SK-N-SH (cell line): ENCODE results near the gene TTLL12. TPM values are rescaled to one million over a fixed set of nuclear protein-coding genes. Genes with fewer than 3 reads are reported as not detected.

Experiments used
- CTCF ChIA-PET: fragments of 300-600, 350-600 bp; formaldehyde crosslinking; extraction: SDS; loops from one replicate; lab custom pipeline; 2021; lab: Yijun Ruan, JAX
- POLR2A ChIA-PET: fragments of 350-600 bp; sonication (Branson Sonifier 250); formaldehyde crosslinking; extraction: SDS; loops from one replicate; lab custom pipeline; 2020; ENCODE audit warnings: antibody characterized with exemption, inconsistent platforms; lab: Yijun Ruan, JAX
- DNase-seq: peaks from one replicate; pipeline ENCODE4 v3.0.0; 2012
- H2AFZ ChIP-seq: fragments of 200-600 bp; sonication (generic); 2 replicates; pipeline ENCODE4 v1.8.1; 2016; ENCODE audit warnings: antibody characterized with exemption, mild to moderate bottlenecking, low read depth
- H3F3A ChIP-seq: fragments of 200-600 bp; sonication (generic); replicated peaks from 2 replicates; pipeline ENCODE3; 2016; ENCODE audit warnings: antibody characterized with exemption, mild to moderate bottlenecking; ENCODE audit not compliant: insufficient read depth
- H3K27ac ChIP-seq, 2 experiments: fragments of 200-500 bp in 1 of 2; fragments of 200-600 bp in 1 of 2; sonication (Bioruptor generic) in 1 of 2; sonication (generic), shearing (Covaris generic) in 1 of 2; 2 replicates each; pipeline versions ENCODE4 v1.5.1 to v1.6.1; 2014 to 2016; ENCODE audit warnings: low read depth in 2 of 2, inconsistent platforms in 1 of 2, low read length in 1 of 2, mild to moderate bottlenecking in 1 of 2, mixed read lengths in 1 of 2
- H3K27me3 ChIP-seq: fragments of 200-600 bp; sonication (generic), shearing (Covaris generic); 2 replicates; pipeline ENCODE4 v1.6.1; 2016; ENCODE audit warnings: mixed run types; ENCODE audit not compliant: insufficient read depth
- H3K36me3 ChIP-seq, 2 experiments: fragments of 200-500 bp in 1 of 2; fragments of 200-600 bp in 1 of 2; sonication (Bioruptor generic) in 1 of 2; sonication (generic) in 1 of 2; replicated peaks in 1 of 2; 2 replicates each; pipeline versions ENCODE3 to v1.5.1; 2014 to 2016; ENCODE audit warnings: low read length in 1 of 2, mild to moderate bottlenecking in 1 of 2; ENCODE audit not compliant: insufficient read depth in 2 of 2, control insufficient read depth in 1 of 2
- H3K4me1 ChIP-seq, 2 experiments: fragments of 200-500 bp in 1 of 2; fragments of 200-600 bp in 1 of 2; sonication (Bioruptor generic) in 1 of 2; sonication (generic), shearing (Covaris generic) in 1 of 2; 2 replicates each; pipeline versions ENCODE4 v1.5.1 to v1.6.1; 2014 to 2016; ENCODE audit warnings: low read depth in 1 of 2, low read length in 1 of 2, mixed run types in 1 of 2; ENCODE audit not compliant: insufficient read depth in 2 of 2, control insufficient read depth in 1 of 2
- H3K4me2 ChIP-seq: fragments of 200-600 bp; sonication (generic), shearing (Covaris generic); 2 replicates; pipeline ENCODE4 v1.6.1; 2017; ENCODE audit warnings: mixed run types
- H3K4me3 ChIP-seq, 2 experiments: fragments of 200-500 bp in 1 of 2; fragments of 200-600 bp in 1 of 2; sonication (Bioruptor generic) in 1 of 2; sonication (generic), shearing (Covaris generic) in 1 of 2; 2 replicates each; pipeline versions ENCODE4 v1.5.1 to v1.8.1; 2014 to 2016; ENCODE audit warnings: low read depth in 2 of 2, inconsistent platforms in 1 of 2, low read length in 1 of 2, mild to moderate bottlenecking in 1 of 2, mixed read lengths in 1 of 2, moderate library complexity in 1 of 2
- H3K79me2 ChIP-seq: fragments of 200-600 bp; sonication (generic); 2 replicates; pipeline ENCODE4 v1.8.1; 2017; ENCODE audit warnings: mild to moderate bottlenecking; ENCODE audit not compliant: insufficient read depth
- H3K9ac ChIP-seq: fragments of 200-600 bp; sonication (generic); 2 replicates; pipeline ENCODE4 v1.6.1; 2017; ENCODE audit warnings: mixed run types
- H3K9me2 ChIP-seq: fragments of 200-600 bp; sonication (generic); 2 replicates; pipeline ENCODE4 v1.6.1; 2017; ENCODE audit warnings: mixed run types
- H3K9me3 ChIP-seq: fragments of 200-600 bp; sonication (generic); 2 replicates; pipeline ENCODE4 v1.6.1; 2017; ENCODE audit warnings: mixed run types, mild to moderate bottlenecking, moderate library complexity
- H4K20me1 ChIP-seq: fragments of 200-600 bp; sonication (generic); 2 replicates; pipeline ENCODE4 v1.6.1; 2017; ENCODE audit warnings: mild to moderate bottlenecking, mixed run types; ENCODE audit not compliant: insufficient read depth
- CHD2 ChIP-seq: fragments of 150-350 bp; IDR thresholded peaks from 2 replicates; pipeline ENCODE4 v1.6.1; 2018; ENCODE audit warnings: low read length; ENCODE audit not compliant: partially characterized antibody
- EP300 ChIP-seq, 2 experiments: IDR thresholded peaks; 2 replicates each; pipeline versions ENCODE4 v1.4.0 to v1.6.1; 2012; ENCODE audit warnings: borderline replicate concordance in 1 of 2, low read depth in 1 of 2, low read length in 1 of 2
- EZH2phosphoT487 ChIP-seq: fragments of 200-600 bp; sonication (generic); IDR thresholded peaks from 2 replicates; pipeline ENCODE4 v1.6.1; 2017; ENCODE audit warnings: low read depth, mixed run types, mild to moderate bottlenecking, antibody characterized with exemption, moderate library complexity, borderline replicate concordance
- FOXM1 ChIP-seq: IDR thresholded peaks from 2 replicates; pipeline ENCODE4 v1.4.0; 2012; ENCODE audit warnings: low read depth, mild to moderate bottlenecking
- GABPA ChIP-seq: IDR thresholded peaks from 2 replicates; pipeline ENCODE4 v1.4.0; 2012; ENCODE audit warnings: low read depth, mild to moderate bottlenecking
- GATA2 ChIP-seq: sonication (generic); formaldehyde crosslinking; IDR thresholded peaks from 2 replicates; pipeline ENCODE4 v1.5.0; 2020; ENCODE audit warnings: mild to moderate bottlenecking, missing genetic modification reagents
- IRF3 ChIP-seq: fragments of 150-350 bp; IDR thresholded peaks from 2 replicates; pipeline ENCODE4 v1.6.1; 2016; ENCODE audit warnings: mild to moderate bottlenecking, low read depth, low read length
- MAX ChIP-seq: IDR thresholded peaks from 2 replicates; pipeline ENCODE4 v1.4.0; 2012; ENCODE audit warnings: low read depth
- NFIC ChIP-seq: IDR thresholded peaks from 2 replicates; pipeline ENCODE4 v1.4.0; 2012; ENCODE audit warnings: borderline replicate concordance
- PBX3 ChIP-seq: IDR thresholded peaks from 2 replicates; pipeline ENCODE4; 2012
- POLR2AphosphoS5 ChIP-seq: IDR thresholded peaks from 2 replicates; pipeline ENCODE4 v1.6.1; 2012; ENCODE audit warnings: low read depth, low read length
- RAD21 ChIP-seq: IDR thresholded peaks from 2 replicates; pipeline ENCODE4 v1.6.1; 2012; ENCODE audit warnings: mild to moderate bottlenecking, low read length
- RXRA ChIP-seq: IDR thresholded peaks from 2 replicates; pipeline ENCODE4 v1.4.0; 2012; ENCODE audit warnings: low read depth, mild to moderate bottlenecking, borderline replicate concordance
- USF1 ChIP-seq: IDR thresholded peaks from 2 replicates; pipeline ENCODE4 v1.4.0; 2012; ENCODE audit warnings: low read depth, borderline replicate concordance
- USF2 ChIP-seq: fragments of 150-350 bp; IDR thresholded peaks from 2 replicates; pipeline ENCODE4 v1.6.1; 2017; ENCODE audit warnings: antibody characterized with exemption, low read length, low read depth, borderline replicate concordance
- YY1 ChIP-seq: IDR thresholded peaks from 2 replicates; pipeline ENCODE4 v1.4.0; 2012; ENCODE audit warnings: low read depth, mild to moderate bottlenecking
- WGBS: methylation state at CpG from one replicate; pipeline ENCODE4 v1.1.6; 2017; ENCODE audit warnings: low lambda C conversion rate; 5-methylcytosine and 5-hydroxymethylcytosine counted together
- polyA plus RNA-seq, 3 experiments: library from polyadenylated mRNA; depleted of rRNA; stranded (reverse); fragments of >200 nt; gene quantifications; 2 replicates each; pipeline ENCODE4 v1.2.3, GENCODE V29; 2012

Gene TTLL12
- polyA plus RNA-seq, 1 of the 3 experiments (the other 2 are of a cell fraction): 11.5 TPM

- H3F3A ChIP-seq: no peaks in the 10 kb centered on the region
- no peaks in the 10 kb centered on the region for H4K20me1 ChIP-seq
- H2AFZ ChIP-seq: no peak overlapping the region
- H3K9me3 ChIP-seq: no peaks in the 10 kb centered on the region
- no peaks in the 10 kb centered on the region for H3K36me3 ChIP-seq
- TF ChIP-seq YY1: no peak
- no peak for TF ChIP-seq GABPA
- no peak for TF ChIP-seq USF2
- TF ChIP-seq NFIC: no peak
- no peak for TF ChIP-seq POLR2AphosphoS5
- TF ChIP-seq USF1: no peak
- no peak for TF ChIP-seq MAX
- TF ChIP-seq GATA2 (CRISPR knock-in tag): no peak
- no peak for TF ChIP-seq CHD2
- TF ChIP-seq RXRA: no peak
- TF ChIP-seq RAD21: no peak
- TF ChIP-seq EZH2phosphoT487: no peak
- TF ChIP-seq FOXM1: no peak
- TF ChIP-seq PBX3: no peak
- TF ChIP-seq IRF3: no peak
- no peak for TF ChIP-seq EP300 (IDR thresholded peaks at IDR 0.05; ENCODE audit: borderline replicate concordance in 1 of 2, low read depth in 1 of 2, low read length in 1 of 2)
- H3K9ac ChIP-seq: no peak overlapping the region
- no peaks in the 10 kb centered on the region for H3K79me2 ChIP-seq
- peaks cover 0 to 10% of the 10 kb centered on the region in 2 experiments; a peak in 1 of 4 replicates for H3K4me1 ChIP-seq
- POLR2A ChIA-PET: no interaction called here
- no peak overlapping the region for H3K4me2 ChIP-seq
- DNase-seq: peak; percentile 27
- 71% methylated on average over 11 of the region's 17 CpGs for WGBS
- no peaks in the 10 kb centered on the region for H3K9me2 ChIP-seq
- H3K27me3 ChIP-seq: no peaks in the 10 kb centered on the region
- H3K27ac ChIP-seq: no peak overlapping the region
- no peak overlapping the region for H3K4me3 ChIP-seq
- CTCF ChIA-PET: no interaction called here
Observed at GRCh38 chr22:43227239-43227630, 40.3 kb upstream of the TTLL12 start.
